Measurements from ENCODE around the gene NPC2. TPM values are rescaled to one million over a fixed set of nuclear protein-coding genes. Genes with fewer than 3 reads are reported as not detected.
A peak's percentile ranks its signal among the peaks of the same experiment; 100 is the strongest.

Gene NPC2
- total and polyA plus RNA-seq, 5 donors: 116 to 170 (median 121) TPM

DNA sequence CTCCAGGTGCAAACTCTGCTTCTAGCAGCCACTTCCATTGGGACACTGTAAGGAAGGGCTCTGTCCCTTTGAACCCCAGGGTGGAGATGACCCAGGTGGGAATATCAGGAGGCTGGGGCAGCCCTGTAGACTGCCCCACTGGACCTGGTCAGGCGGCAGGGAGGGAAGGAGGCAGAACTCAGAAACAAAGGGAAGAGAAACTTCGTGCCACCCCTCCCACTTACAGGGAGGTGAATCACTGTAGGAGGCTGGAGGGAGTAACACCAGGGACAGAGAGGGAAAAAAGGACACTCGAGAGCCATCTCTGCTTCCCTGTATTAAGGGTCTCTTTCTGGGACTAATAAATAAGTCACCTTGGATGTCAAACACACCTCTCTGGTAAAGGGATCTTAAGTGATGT lies 37.9 kb upstream of the NPC2 start:
- H3K4me3 ChIP-seq (ENCODE audit: low read length): no peak overlapping the region
- no peak for ATAC-seq
- H3K9me3 ChIP-seq (ENCODE audit: control insufficient read depth, low read length): no peaks in the 10 kb centered on the region
- no peaks in the 10 kb centered on the region for H3K4me1 ChIP-seq (ENCODE audit: control insufficient read depth, insufficient read depth, low read length)
- H3K27me3 ChIP-seq (ENCODE audit: control insufficient read depth, insufficient read depth): no peaks in the 10 kb centered on the region
- no peak for DNase-seq
- H3K27ac ChIP-seq (ENCODE audit: low read length): no peak overlapping the region
- WGBS: 83% methylated on average over 3 of the region's 3 CpGs
- intact Hi-C loops (cut with DNase I): no loop called here

GRCh38 chr14:74528886-74529285 lies 35.8 kb upstream of the NPC2 start:
- no peak for ATAC-seq
- H3K27me3 ChIP-seq (ENCODE audit: control insufficient read depth, insufficient read depth): no peaks in the 10 kb centered on the region
- intact Hi-C loops (cut with DNase I): no loop called here
- WGBS: 89% methylated on average over 10 of the region's 10 CpGs
- DNase-seq: no peak
- H3K9me3 ChIP-seq (ENCODE audit: control insufficient read depth, low read length): no peaks in the 10 kb centered on the region
- H3K27ac ChIP-seq (ENCODE audit: low read length): no peak overlapping the region
- H3K4me3 ChIP-seq (ENCODE audit: low read length): no peak overlapping the region
- H3K4me1 ChIP-seq (ENCODE audit: control insufficient read depth, insufficient read depth, low read length): no peaks in the 10 kb centered on the region

- intact Hi-C loops (cut with DNase I): no loop called here
- DNase-seq (peak in 1 of 3 donors; percentile 19), ATAC-seq (no peak)
- 82% methylated on average over 14 of the region's 14 CpGs for WGBS
- H3K4me1 ChIP-seq (ENCODE audit: control insufficient read depth, insufficient read depth, low read length): no peaks in the 10 kb centered on the region
- H3K27me3 ChIP-seq (ENCODE audit: control insufficient read depth, insufficient read depth): no peaks in the 10 kb centered on the region
- H3K27ac ChIP-seq (ENCODE audit: low read length): no peak overlapping the region
- H3K4me3 ChIP-seq (ENCODE audit: low read length): no peak overlapping the region
- H3K9me3 ChIP-seq (ENCODE audit: control insufficient read depth, low read length): no peaks in the 10 kb centered on the region
These were observed 35.3 kb upstream of the NPC2 start for GRCh38 chr14:74528406-74528805.

- WGBS: 81% methylated on average over 10 of the region's 10 CpGs
- no peak overlapping the region for H3K4me3 ChIP-seq (ENCODE audit: low read length)
These were observed 34.7 kb upstream of the NPC2 start for GRCh38 chr14:74527736-74528280.

GRCh38 chr14:74526854-74527585 lies 33.9 kb upstream of the NPC2 start:
- no peaks in the 10 kb centered on the region for H3K9me3 ChIP-seq (ENCODE audit: control insufficient read depth, low read length)
- WGBS: 80% methylated on average over 10 of the region's 10 CpGs
- H3K27me3 ChIP-seq (ENCODE audit: control insufficient read depth, insufficient read depth): no peaks in the 10 kb centered on the region
- ATAC-seq (peak in 1 of 2 donors; percentile 53), DNase-seq (no peak)
- intact Hi-C loops (cut with DNase I): no loop called here
- no peak overlapping the region for H3K27ac ChIP-seq (ENCODE audit: low read length)
- H3K4me3 ChIP-seq (ENCODE audit: low read length): no peak overlapping the region
- H3K4me1 ChIP-seq (ENCODE audit: control insufficient read depth, insufficient read depth, low read length): no peaks in the 10 kb centered on the region

More at GRCh38 chr14:74527736-74528280, 34.7 kb upstream of the NPC2 start:
- ATAC-seq (no peak), DNase-seq (no peak)
- Histone ChIP-seq H3K27ac (ENCODE audit: low read length) (no peak overlapping the region), H3K9me3 (ENCODE audit: control insufficient read depth, low read length) (no peaks in the 10 kb centered on the region), H3K27me3 (ENCODE audit: control insufficient read depth, insufficient read depth) (no peaks in the 10 kb centered on the region), H3K4me1 (ENCODE audit: control insufficient read depth, insufficient read depth, low read length) (no peaks in the 10 kb centered on the region)
- intact Hi-C loops (cut with DNase I): no loop called here

DNA sequence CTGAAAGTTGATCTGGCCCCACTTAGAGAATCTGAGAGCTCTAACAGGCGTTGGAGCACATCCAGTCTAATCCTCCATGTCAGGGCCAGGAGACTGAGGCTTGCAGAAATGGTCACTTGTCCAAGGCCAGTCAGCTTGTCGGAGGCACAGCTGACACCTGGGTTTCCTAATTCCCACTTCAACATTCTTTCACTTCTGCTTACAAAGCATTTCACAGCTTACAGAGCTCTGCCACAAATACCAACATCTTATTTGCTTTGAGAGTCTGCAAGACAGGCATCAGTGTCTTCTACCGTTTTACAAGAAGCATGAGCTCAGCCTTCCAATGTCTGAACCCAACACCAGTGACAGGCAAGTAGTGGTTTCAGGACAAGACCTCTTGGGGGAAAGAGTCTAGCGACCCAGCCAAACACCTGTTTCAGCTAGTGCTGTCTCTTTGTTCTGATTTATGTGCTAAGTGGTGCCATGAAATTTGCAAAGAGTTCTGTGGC lies 32.3 kb upstream of the NPC2 start:
- H3K27ac ChIP-seq (ENCODE audit: low read length): no peak overlapping the region
- intact Hi-C loops (cut with DNase I): no loop called here
- no peaks in the 10 kb centered on the region for H3K4me1 ChIP-seq (ENCODE audit: control insufficient read depth, insufficient read depth, low read length)
- no peaks in the 10 kb centered on the region for H3K27me3 ChIP-seq (ENCODE audit: control insufficient read depth, insufficient read depth)
- 61% methylated on average over 4 of the region's 4 CpGs for WGBS
- H3K9me3 ChIP-seq (ENCODE audit: control insufficient read depth, low read length): no peaks in the 10 kb centered on the region
- ATAC-seq (no peak), DNase-seq (no peak)
- no peak overlapping the region for H3K4me3 ChIP-seq (ENCODE audit: low read length)

DNA sequence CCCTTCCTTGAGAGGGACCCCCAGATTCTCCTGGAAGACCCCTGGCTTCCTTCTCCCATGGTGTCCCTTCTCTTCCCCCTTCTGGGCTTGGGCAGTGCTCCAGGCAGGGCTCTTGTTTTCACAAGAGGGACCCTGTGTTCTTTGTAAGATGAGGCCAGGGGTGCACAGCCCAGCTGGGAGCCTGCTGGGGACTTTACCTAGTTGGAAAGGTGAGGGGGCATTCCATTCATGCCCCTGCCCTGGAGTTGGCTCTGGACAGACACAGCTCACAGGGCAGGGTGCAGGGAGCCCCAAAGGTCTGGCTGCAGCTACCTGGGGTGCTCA lies 31.7 kb upstream of the NPC2 start:
- Histone ChIP-seq H3K4me3 (ENCODE audit: low read length) (no peak overlapping the region), H3K4me1 (ENCODE audit: control insufficient read depth, insufficient read depth, low read length) (no peaks in the 10 kb centered on the region), H3K27me3 (ENCODE audit: control insufficient read depth, insufficient read depth) (no peaks in the 10 kb centered on the region), H3K27ac (ENCODE audit: low read length) (no peak overlapping the region), H3K9me3 (ENCODE audit: control insufficient read depth, low read length) (no peaks in the 10 kb centered on the region)
- DNase-seq (no peak), ATAC-seq (no peak)
- intact Hi-C loops (cut with DNase I): no loop called here

DNA sequence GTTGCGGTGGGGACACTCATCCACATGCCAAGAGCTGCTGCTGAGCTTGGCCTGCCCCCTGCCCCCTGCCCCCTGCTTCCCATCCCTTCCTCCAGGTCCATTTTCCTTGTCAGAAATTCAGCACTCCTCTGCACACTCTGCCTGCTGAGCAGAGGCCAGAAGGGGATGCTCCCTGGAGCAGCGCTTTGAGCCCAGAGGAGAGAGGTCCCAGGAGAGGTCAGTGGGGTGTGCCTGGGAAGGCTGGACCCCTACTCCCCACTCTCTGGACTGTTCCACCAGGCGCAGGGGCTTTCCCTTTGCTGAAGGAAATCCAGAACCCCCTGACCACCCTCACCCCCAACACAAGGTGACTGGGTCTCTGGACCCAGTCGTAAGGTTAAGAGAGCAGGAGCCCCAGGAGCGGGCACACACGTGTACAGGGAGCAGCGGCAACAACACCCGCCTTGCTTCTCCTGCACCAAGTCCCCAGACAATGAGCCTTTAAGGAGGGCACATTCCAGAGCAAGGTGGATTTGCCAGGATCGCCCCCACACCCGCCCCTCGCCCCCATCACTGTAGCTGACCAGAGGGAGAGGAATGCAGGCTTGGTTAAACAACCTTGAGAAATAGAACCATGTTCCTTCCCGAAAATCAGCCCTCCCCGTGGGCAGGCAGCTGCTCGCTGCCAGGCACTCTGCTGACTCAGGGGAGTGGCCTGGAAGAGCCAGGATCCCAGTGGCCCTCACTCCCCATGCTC lies 31.1 kb upstream of the NPC2 start:
- intact Hi-C loops (cut with DNase I): no loop called here
- Histone ChIP-seq H3K4me3 (ENCODE audit: low read length) (no peak overlapping the region), H3K4me1 (ENCODE audit: control insufficient read depth, insufficient read depth, low read length) (no peaks in the 10 kb centered on the region), H3K9me3 (ENCODE audit: control insufficient read depth, low read length) (no peaks in the 10 kb centered on the region), H3K27me3 (ENCODE audit: control insufficient read depth, insufficient read depth) (no peaks in the 10 kb centered on the region), H3K27ac (ENCODE audit: low read length) (no peak overlapping the region)
- WGBS: 82% methylated on average over 14 of the region's 14 CpGs
- DNase-seq (no peak), ATAC-seq (no peak)

GRCh38 chr14:74522740-74523139 lies 29.6 kb upstream of the NPC2 start:
- H3K4me1 ChIP-seq (ENCODE audit: control insufficient read depth, insufficient read depth, low read length): no peaks in the 10 kb centered on the region
- no peak for ATAC-seq
- no peak overlapping the region for H3K27ac ChIP-seq (ENCODE audit: low read length)
- H3K9me3 ChIP-seq (ENCODE audit: control insufficient read depth, low read length): no peaks in the 10 kb centered on the region
- 93% methylated on average over 7 of the region's 7 CpGs for WGBS
- intact Hi-C loops (cut with DNase I): no loop called here
- DNase-seq: no peak
- H3K27me3 ChIP-seq (ENCODE audit: control insufficient read depth, insufficient read depth): no peaks in the 10 kb centered on the region
- H3K4me3 ChIP-seq (ENCODE audit: low read length): no peak overlapping the region

- ATAC-seq (no peak), DNase-seq (no peak)
- H3K4me3 ChIP-seq (ENCODE audit: low read length): no peak overlapping the region
- intact Hi-C loops (cut with DNase I): no loop called here
- H3K9me3 ChIP-seq (ENCODE audit: control insufficient read depth, low read length): no peaks in the 10 kb centered on the region
- no peaks in the 10 kb centered on the region for H3K27me3 ChIP-seq (ENCODE audit: control insufficient read depth, insufficient read depth)
- 86% methylated on average over 10 of the region's 10 CpGs for WGBS
- H3K27ac ChIP-seq (ENCODE audit: low read length): no peak overlapping the region
- H3K4me1 ChIP-seq (ENCODE audit: control insufficient read depth, insufficient read depth, low read length): no peaks in the 10 kb centered on the region
These were observed 28.7 kb upstream of the NPC2 start for GRCh38 chr14:74521756-74522155.

DNA sequence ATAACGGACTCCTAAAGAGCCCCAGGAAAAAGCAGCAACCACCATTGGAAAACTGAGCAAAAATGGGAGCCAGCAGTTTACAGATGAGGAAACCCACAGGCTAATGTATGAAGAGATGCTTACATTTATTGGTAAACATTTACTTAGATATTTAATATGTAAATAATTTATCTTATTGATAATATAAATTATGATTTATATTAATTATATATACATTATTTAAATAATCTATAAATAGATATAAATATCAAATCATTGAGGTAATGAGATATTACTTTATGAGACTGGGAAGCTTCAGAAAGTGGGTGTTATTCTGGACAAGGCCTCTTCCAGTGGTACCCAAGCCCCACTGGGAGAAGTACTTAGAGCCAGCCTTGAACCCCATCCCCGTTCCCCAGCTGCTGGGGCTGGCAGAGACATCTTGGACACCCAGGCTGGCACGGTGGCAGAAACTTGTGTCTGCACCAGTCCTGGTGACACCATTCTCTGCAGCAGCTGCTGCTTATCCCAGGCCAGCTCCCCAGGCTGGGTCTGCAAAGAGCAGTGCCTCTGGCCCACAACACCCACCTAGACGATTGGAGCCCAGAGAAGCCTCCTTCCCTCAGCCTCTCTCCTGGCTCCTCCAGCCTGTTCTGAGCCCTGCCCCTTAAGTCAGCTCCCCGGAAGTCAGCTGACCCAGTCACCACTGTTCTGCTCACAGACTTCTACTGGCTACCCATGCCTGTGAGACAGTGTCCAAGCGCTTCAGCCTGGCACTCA lies 26.4 kb upstream of the NPC2 start:
- Histone ChIP-seq H3K4me1 (ENCODE audit: control insufficient read depth, insufficient read depth, low read length) (no peaks in the 10 kb centered on the region), H3K9me3 (ENCODE audit: control insufficient read depth, low read length) (no peaks in the 10 kb centered on the region), H3K27ac (ENCODE audit: low read length) (no peak overlapping the region), H3K4me3 (ENCODE audit: low read length) (no peak overlapping the region), H3K27me3 (ENCODE audit: control insufficient read depth, insufficient read depth) (no peaks in the 10 kb centered on the region)
- 81% methylated on average over 6 of the region's 6 CpGs for WGBS
- no peak for ATAC-seq
- DNase-seq: no peak
- intact Hi-C loops (cut with DNase I): no loop called here

Measured in right cardiac atrium (tissue), 5 donors.